GM19035 (cell line): Measurements from ENCODE around the gene SLC34A1.
A peak's percentile ranks its signal among the peaks of the same experiment; 100 is the strongest.

Source experiments
- ATAC-seq: cut with Tn5 transposase; IDR thresholded peaks from one replicate; pipeline ENCODE4 v1.9.1; 2021; ENCODE audit not compliant: unreplicated experiment

SLC34A1 gene

DNA sequence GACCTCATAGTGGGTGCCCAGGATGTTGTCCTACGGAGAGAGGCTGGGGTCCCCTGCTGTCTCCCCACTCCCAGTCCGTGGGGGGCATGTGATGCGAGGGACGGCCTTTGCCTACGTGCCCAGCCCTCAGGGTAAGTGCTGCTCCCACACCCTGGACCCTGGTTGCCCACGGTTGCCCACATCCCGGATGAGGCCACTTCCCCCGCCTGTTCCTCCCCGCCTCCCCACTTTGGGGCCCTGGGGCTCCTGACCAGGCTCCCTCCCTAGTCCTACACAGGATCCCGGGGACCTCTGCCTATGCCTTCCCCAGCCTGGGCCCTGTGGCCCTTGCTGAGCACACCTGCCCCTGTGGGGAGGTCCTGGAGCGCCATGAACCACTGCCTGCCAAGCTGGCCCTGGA, 1.5 kb downstream of the SLC34A1 start:
- ATAC-seq = no peak

DNA sequence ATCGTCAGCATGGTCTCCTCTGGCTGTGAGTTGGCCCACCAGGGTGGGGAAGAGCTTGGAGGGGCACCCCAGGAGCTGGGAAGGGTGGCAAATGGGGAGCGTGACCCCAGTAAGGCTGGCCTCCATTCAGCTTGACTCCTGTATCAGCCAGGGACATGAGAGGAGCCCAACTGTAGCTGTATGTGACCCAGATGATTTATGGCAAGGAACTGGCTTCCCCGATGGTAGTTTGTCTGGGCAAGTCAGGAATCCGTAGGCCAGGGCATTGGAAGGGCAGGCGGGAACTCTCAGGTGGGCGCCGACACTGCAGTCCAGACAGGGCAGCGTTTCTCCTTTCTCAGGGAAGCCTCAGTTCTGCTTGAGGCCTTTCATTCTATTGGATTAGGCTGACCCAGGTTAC, 2.3 kb downstream of the SLC34A1 start:
- ATAC-seq = no peak

DNA sequence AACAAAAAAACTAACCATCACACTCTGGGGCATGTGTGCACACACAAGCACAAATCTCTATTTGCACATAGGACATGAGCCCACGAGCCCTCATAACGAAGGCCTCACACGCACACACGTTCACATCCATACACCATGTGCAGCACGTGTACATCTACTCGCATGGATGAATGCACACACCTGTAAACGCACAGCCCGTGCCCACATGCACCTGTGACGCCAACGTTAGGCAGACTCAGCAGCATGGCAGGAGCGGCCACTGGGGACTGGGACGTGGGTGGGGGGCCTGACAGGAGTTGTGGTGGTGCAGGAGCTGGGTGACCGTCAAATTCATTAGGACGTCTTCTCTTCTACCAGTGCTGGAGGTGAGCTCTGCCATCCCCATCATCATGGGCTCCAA, 3.2 kb downstream of the SLC34A1 start:
- no peak for ATAC-seq

DNA sequence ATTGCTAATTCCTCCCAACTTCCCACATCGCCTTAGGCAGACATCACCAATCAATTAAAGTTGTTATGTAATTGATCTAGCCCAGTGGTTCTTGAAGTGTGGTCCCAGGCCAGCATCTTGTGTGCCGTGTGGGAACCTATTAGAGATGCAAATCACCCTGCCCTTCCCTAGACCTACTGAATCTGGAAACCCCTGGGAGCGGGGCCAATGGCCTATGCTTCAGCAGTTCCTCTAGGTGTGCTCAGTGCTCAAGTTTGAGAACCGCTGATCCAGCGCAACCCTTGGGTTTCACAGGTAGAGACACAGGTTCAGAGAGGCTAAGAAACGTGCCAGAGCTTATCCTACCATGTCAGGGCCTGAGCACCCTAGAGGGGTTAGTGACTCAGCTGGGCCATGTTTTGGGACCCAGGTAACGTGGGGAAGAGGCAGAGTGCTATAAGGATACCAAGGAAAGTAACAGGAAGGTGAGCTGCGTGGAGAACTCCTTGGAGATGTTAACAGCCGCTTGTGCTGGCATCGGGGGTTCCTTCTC, 4.4 kb downstream of the SLC34A1 start:
- ATAC-seq = no peak

DNA sequence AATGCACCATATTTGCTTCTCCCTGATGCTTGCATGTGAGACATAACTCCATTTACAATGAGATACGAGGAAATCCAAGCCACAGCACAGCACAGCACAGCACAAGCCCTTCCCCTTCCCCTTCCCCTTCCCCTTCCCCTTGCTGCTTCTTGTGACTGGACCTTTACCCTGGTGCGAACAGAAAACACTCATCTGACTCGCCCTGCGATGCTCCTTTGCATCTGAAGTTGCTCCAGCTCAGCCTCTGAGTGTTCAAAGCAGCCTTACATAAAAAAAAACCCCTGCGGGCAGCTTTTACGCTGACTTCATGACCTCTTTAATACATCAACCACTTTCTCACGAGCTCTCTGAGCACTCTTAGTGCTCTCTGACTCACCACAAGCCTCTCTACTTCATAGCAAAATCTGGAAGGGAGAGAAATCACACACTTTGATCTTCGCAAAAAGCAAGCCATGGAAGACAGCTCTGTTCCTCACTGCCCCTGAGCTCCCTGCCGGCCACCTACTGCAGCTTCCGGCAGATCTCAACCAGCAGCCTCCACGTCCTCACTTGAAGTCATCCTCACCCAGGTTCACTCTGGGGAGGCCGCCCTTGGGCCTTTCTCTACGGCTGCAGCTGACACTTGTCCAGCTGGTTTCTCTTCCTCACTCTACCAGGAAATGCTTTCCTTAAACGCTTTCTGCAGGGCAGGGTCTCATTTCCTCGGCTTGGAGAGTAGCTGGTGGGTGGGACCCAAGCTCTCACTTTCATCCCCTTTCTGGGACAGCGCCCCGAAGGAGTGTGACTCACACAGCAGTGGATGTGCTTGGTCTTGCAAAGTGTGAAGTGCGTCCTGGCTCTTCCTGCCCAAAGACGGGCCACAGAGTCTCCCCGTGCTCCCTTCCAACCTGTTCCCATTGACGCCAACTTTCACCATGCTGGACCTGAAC, 5.3 kb downstream of the SLC34A1 start:
- ATAC-seq = peak; percentile 58

DNA sequence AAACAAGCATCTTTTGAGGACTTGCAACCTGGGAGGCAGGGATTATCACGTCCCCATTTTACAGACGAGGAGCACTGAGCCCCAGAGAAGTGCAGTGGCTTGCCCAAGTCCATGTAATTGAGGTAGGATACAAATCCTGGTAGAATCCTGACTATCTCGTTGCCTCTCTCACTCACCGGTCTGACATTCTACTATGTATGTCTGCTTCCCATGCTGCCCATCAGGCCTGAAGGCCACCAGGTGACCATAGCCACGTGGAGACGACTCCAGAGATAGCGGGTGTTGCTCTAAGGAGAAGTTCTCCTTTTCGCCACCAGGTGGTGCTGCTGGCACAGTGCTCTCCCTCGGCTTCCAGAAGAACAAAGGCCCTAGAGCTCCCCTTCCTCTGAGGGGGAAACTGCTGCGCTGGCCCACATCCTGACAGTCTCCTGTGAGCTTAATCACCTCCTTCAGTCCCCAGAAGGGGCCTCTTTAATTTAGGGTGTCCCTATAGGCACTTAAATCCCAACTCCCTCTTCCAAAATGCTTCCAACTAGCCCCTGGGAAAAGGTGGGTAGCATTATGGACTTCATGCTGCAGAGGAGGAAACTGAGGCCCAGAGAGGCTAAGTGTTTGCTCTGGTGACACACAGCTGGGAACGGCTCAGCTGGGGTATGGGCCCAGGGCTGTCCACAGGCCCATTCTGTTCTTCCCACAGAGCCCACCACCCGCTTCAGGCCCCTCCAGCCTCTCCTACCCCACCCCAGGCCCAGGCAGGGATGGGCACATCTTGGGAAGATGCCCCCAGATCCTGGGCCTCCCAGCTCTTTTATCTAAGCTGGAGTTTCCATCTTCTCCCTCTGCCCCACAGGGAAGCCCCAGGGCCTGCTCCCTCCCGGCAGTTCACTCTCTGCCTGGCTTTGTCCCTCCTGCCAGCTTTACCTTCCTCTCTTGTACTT, 6.4 kb downstream of the SLC34A1 start:
- peak; percentile 63 for ATAC-seq

DNA sequence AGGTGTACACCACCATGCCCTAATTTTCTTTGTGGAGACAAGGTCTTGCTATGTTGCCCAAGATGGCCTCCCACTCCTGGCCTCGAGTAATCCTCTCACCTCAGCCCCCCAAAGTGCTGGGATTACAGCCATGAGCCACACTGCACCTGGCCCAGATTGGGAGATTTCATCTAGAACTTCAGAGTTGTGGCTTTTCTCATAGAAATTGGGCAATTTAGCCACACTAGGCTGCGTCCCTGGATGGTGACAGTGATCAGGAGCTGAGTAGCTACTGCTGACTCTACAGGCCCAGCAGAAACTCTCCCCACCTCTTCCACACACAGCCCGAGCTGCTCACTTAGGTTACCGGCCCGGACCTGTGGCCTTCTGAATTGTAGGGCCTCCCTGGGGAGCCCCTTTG, 8.5 kb downstream of the SLC34A1 start:
- ATAC-seq = no peak

DNA sequence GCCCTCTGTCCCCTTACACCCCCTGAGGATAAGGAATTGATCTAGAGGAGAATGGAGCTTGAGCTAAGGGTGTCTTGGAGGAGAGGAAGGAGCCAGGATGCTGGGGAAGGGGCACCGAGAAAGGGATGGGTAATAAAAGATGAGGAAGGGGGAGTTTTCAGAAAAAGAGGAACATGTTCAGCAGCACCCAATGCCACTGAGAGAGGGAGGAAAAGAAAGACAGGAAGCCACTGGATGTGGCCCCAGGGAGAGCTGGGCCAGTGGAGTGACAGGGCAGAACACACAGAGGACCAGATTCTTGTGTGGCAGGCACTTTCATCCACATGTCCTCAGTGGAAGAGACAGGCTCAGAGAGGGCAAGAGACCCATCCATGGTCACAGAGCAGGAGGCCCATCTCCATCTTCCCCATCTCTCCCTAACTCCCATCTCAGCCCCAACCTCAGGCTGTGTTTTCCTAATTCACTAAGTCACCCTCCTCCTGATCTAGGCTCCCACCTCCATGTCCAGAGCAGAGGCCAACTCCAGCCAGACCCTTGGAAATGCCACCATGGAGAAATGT, 9.1 kb downstream of the SLC34A1 start:
- no peak for ATAC-seq

DNA sequence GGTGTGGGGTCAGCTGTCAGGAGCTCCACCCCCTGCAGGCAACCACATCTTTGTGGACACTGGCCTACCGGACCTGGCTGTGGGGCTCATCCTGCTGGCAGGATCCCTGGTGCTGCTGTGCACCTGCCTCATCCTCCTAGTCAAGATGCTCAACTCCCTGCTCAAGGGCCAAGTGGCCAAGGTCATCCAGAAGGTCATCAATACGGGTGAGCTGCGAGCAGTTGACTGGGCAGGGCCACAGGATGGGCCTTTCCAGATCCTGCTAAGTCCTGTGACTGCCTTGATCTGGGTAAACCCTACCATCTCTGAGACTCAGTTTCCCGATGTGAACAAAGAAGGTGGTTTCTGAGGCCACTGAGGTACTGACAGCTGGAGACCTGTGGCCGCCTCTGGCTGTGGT, 9.8 kb downstream of the SLC34A1 start:
- ATAC-seq = no peak

DNA sequence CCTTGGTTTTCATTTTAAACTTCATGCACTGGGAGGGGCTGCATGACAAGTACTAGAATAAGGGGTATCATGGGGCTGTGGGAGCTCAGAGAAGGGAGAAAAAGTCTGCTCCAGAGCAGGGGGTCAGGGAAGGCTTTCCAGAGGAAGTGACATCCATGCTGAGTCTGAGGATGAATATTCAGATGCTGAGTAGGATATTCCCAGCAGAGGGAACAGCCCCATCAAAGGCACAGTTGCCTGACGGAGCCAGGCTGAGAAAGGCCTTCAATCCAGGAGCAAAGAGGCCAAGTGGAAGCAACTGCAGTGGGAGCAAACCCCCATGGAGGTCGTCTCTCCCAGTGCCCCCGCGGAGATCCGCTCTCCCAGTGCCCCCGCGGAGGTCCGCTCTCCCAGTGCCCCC, 11.8 kb downstream of the SLC34A1 start:
- ATAC-seq = no peak

DNA sequence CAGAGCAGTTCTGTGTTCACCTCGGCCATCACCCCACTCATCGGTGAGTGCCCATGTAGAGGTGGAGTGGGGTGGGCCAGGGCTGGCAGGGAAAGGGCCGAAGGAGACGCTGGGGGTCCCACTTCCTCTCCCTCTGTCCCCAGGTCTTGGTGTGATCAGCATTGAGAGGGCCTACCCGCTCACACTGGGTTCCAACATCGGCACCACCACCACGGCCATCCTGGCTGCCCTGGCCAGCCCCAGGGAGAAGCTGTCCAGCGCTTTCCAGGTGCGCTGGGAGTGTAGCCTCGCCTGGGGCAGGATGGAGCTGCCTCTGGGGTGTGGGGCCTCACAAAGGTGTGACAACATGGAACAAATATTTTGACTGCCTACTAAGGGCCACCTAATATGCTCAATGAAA, 12.6 kb downstream of the SLC34A1 start:
- ATAC-seq = no peak

DNA sequence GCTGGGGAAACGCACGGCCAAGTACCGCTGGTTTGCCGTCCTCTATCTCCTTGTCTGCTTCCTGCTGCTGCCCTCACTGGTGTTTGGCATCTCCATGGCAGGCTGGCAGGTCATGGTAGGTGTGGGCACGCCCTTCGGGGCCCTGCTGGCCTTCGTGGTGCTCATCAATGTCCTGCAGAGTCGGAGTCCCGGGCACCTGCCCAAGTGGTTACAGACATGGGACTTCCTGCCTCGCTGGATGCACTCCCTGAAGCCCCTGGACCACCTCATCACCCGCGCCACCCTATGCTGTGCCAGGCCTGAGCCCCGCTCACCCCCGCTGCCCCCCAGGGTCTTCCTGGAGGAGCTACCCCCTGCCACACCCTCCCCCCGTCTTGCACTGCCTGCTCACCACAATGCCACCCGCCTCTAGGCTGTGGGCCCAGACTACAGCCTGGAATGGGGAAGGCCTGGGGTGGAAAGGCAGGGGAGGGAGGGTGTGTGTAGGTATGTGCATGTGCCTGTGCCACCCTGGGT, 13.7 kb downstream of the SLC34A1 start:
- no peak for ATAC-seq

DNA sequence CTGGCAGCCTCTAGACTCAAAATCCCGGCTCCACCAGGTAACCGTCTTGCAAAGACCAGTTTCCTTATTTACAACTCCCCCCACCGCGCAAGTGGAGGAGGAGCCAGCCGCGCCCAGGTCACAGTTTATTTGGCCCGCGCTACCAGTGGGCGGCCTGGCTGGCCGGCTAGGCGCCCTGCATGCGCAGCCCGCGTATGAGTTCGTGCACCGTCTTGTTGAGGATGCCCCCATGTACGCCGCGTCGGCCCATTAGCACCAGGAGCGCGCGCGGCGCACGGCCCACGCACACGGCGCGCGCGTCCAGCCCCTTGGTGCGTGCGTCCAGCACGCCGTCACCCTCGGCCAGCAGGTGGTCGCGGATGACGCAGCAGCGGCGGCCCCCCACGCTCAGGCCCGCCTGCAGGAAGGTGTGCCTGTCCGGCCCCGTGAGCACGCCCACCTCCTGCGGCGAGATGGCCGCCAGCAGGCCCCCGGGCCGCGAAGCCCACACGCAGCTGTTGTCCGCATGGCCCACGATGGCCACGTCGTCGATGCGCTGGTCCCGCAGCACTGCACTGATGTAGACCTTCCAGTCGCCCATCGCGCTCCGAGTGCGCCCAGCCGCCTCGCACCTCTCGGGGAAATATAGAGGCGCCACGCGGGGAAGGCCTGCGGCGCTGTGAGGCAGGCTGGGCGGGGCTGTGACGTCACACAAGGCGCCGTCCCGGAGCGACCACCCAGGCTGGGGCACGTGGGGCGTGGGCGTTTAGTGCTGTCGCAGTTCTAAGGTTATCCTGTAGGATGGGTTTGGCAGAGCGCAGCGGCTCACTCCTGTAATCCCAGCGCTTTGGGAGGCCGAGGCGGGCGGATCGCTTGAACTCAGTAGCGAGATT, 16.0 kb downstream of the SLC34A1 start, which contains the start of gene PFN3:
PFN3 (minus strand) TSS at position 665 of the 872 bp plus-strand sequence; CDS start at position 580, 85 bp downstream.
- no peak for ATAC-seq

DNA sequence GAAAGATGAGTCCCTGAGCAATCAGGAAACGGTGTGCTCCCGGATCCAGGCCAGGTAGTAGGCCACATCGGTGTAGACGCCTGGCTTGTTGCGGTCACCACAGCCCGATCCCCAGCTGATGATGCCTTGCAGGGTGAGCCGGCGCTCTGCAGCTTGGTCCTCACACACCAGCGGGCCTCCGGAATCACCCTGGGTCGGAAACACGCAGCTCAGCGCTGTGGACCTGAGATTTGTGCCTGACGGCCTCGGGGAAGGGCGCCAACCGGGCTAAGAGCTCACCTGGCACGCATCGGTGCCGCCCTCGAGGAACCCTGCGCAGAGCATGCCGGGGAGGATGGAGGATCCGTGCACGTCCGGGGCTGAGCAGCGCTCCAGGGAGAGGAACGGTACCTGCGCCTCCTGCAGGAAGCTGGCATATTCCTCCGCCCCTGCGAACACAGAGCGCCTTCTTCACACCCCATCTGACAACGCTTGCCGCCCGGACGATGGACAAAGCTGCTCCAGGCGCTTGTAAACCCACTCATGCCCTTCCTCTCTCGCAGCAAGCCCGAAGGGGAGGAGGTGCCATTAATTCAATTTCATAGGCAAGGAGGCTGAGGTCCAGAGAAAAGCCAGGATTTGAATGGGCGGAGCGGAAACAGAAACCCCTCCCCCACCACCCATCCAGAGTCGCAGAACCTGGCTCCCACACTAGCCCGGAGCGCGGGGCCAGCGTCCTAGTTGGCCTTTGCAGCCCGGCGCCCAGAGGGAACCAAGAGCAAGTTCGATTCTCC, 18.2 kb downstream of the SLC34A1 start:
- ATAC-seq = no peak

DNA sequence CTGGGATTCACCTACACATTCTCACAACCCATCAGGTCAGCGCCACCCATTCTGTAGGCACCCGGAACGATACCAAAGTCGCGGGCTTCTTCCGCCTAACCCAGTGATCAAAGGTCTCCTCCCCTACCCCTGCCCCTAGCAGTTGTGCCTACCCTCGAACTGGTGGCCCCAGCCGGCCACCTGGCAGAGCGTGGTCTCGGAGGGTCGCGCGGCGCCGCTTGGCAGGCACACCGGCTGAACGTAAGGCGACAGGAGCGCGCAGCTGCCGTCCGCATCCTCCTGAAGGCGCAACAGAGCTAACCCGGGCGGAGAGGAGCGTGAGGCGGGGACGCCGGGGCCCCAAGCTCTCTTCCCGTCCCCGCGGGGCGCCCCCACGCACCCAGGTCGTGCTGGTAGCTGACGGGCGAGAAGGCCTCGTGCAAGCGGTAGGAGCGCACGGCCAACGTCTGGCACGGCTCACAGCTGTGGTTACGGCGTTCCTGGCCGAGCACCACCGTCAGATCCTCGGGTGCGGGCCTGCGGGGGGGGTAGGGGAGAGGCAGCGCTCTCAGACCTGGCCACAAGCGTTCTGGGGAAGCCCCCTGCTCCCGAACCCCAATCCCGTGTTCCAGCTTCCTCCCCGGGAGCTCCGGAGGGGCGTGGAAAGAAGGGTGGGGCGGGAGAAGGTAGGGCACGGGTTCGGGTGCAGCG, 19.0 kb downstream of the SLC34A1 start:
- ATAC-seq = peak; percentile 13

DNA sequence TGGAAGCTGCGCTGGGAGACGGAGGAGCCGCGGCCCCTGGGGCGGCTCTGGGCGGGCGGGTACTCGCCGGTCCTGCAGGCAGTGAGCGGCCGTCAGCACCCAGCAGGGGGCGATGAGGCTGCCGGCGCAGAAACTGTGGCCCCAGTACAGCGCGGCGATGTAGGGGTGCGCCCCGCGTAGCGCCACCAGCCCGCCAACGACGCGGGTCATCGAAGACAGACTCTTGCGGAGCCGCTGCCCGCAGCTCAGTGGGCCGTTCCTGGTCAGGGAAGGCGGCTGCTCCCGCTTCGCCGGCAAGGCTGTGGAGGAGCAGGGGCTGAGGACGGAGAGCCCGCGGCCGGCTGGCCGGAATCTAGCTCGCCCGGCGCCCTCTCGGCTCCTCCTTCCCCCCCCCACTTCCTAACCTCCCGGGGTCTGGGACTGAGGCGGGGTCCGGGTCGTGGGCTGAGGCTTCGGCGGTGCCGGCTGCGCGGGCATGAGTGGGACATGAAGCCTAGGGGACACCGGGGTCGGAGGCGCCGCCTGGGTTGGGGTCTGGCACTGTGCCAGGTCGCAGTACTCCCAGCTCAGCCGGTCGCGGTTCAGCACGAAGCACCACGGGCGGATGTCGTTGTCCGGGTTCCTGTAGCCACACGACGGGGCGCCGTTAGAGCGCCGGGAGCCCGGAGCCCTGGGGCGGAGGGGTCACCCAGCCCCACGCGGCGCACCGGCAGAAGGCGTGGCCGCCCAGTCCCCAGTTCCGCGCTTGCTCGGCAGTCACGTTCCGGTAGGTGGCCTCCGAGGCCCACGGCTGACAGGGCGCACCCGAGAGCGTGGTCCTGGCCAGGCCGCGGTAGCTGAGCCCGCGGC, 19.8 kb downstream of the SLC34A1 start:
- peak; percentile 79 for ATAC-seq

DNA sequence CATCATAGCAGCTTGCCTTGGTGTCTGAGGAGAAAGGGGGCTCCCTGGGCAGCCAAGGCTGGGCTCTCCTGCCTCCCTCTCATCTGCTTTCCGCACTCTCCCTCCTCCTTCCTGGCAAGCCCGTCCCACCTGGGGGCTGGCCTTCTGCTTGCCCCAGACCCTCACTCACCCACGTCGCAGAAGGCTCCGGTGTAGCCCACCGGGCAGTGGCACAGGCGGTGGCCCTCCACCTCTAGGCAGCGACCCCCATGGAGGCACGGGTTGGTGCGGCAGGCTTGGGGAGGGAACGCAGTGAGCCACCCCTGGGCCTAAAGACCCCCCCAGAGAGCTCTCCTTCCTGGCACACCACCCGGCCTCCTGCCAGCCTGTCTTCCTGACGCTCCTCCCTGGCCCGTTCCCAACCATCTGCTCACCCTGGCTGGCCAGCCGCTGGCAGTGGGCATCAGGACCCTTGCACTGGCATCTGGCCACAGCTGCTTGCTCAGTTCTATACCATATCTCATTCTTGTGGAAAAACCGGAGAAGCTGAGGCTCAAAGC, 20.5 kb downstream of the SLC34A1 start:
- no peak for ATAC-seq
